Left kidney (tissue), 8 donors: ENCODE data around the gene NSUN2. TPM values are rescaled to one million over a fixed set of nuclear protein-coding genes. Genes with fewer than 3 reads are reported as not detected.
"Not testable (repeated sequence)": the region's sequence is repeated elsewhere in the genome, so short reads cannot be mapped to it uniquely, and the experiment has no call there.

ENCODE experiments used
- DNase-seq: peaks from one replicate; pipeline ENCODE4 v3.0.0-alpha.2; 2013
- long read RNA-seq, 8 donors: transcript quantifications; one replicate each; lab custom pipeline, GENCODE V29; 2026
- polyA plus RNA-seq: library from polyadenylated mRNA; unstranded; fragments of 120-200 nt; gene quantifications from one replicate; pipeline ENCODE4 v1.2.1, GENCODE V29; 2013; ENCODE audit not compliant: insufficient read length

NSUN2 gene
- 65.2 TPM for polyA plus RNA-seq
- long read RNA-seq, donor 1, transcript NSUN2-201 (19 exons, 3,303 nt) = major isoform, 8 of 12 reads
- long read RNA-seq, donor 1, partial matches to known transcripts = 0 of 12 reads
- long read RNA-seq, donor 1, other reads (novel, unspliced or antisense) = 0 of 12 reads
- long read RNA-seq, donor 2, partial matches to known transcripts = 0 of 2 reads
- long read RNA-seq, donor 2, other reads (novel, unspliced or antisense) = 0 of 2 reads
- long read RNA-seq, donor 3, transcript NSUN2-201 (19 exons, 3,303 nt) = major isoform, 5 of 7 reads
- long read RNA-seq, donor 3, partial matches to known transcripts = 0 of 7 reads
- long read RNA-seq, donor 3, other reads (novel, unspliced or antisense) = 0 of 7 reads
- long read RNA-seq, donor 4 = 0 reads
- long read RNA-seq, donor 5, transcript NSUN2-201 (19 exons, 3,303 nt) = major isoform, 5 of 6 reads
- long read RNA-seq, donor 5, partial matches to known transcripts = 0 of 6 reads
- long read RNA-seq, donor 5, other reads (novel, unspliced or antisense) = 0 of 6 reads
- long read RNA-seq, donor 6, transcript NSUN2-201 (19 exons, 3,303 nt) = major isoform, 6 of 7 reads
- long read RNA-seq, donor 6, partial matches to known transcripts = 0 of 7 reads
- long read RNA-seq, donor 6, other reads (novel, unspliced or antisense) = 0 of 7 reads
- long read RNA-seq, donor 7, transcript NSUN2-201 (19 exons, 3,303 nt) = major isoform, 8 of 10 reads
- long read RNA-seq, donor 7, partial matches to known transcripts = 0 of 10 reads
- long read RNA-seq, donor 7, other reads (novel, unspliced or antisense) = 0 of 10 reads
- long read RNA-seq, donor 8, partial matches to known transcripts = 0 of 7 reads
- long read RNA-seq, donor 8, other reads (novel, unspliced or antisense) = 0 of 7 reads

DNA sequence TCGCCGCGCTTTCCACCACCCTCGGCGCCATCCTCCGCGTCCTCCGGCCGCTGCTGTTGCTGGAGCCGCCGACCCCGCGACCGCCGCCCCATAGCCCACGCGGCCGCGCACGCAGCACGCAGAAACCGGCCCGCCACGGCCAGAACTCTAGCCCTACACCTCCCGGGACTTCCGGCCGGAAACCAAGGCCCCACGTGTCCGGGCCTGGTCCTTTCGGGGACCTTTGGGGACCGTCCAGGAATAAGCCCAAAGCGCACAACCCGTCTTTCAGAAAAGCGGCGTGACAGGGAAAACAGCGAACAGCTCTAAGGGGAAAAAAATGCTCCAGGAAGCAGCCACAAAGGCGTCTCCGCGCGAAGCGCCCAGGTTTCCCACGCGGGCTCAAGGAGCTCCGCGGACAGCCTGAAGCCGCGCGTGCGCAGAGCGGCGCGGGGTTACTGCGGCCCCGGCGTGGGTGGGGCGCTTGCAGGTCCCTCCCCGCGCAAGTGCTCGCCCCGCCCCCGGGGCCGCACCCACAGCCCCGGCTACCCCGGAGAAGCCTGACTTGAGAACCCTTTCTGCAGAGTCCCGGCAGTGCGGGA is at the start of gene NSUN2, which contains the start of gene SRD5A1:
TSS of gene NSUN2 (minus strand) at position 157 of the 581 bp plus-strand sequence. CDS start at position 92, 65 bp downstream.
TSS of gene SRD5A1 (plus strand) at position 553 of the 581 bp plus-strand sequence. CDS start 137 bp downstream, outside the sequence.
- DNase-seq = peak; percentile 87

DNA sequence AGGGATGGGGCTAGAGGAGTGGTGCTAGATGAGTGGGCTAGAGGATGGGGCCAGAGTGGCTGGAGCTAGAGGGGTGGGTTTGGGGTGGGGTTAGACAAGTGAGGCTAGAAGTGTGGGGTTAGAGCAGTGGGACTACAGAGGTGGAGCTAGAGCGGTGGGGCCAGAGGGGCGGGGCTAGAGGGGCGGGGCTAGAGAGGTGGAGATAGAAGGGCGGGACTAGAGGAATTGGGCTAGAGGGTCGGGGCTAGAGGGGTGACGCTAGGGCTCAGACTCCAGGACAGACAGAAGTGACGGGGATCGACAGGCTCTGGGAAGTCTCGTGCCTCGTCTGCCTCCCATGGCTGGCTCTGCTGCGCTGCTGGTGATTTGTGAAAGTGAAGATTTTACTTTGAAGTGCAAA is 49.4 kb upstream of the NSUN2 start:
- no peak for DNase-seq

DNA sequence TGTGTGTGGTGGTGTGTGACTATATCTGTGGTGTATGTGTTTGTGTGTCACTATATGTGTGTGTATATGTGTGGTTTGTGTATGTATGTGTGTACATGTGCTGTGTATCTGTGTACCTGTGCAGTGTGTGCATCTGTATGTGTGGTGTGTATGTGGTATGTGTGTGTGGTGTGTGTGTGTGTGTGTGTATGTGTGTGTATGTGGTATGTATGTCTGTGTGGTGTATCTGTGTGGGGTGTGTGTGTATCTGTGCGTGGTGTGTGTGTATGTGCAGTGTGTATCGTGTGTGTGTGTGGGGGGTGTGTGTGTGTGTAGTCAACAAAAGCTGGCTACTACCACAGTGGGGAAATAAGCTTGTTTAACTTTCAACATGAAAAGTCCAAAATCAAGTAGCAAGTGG is 48.8 kb upstream of the NSUN2 start:
- no peak for DNase-seq

DNA sequence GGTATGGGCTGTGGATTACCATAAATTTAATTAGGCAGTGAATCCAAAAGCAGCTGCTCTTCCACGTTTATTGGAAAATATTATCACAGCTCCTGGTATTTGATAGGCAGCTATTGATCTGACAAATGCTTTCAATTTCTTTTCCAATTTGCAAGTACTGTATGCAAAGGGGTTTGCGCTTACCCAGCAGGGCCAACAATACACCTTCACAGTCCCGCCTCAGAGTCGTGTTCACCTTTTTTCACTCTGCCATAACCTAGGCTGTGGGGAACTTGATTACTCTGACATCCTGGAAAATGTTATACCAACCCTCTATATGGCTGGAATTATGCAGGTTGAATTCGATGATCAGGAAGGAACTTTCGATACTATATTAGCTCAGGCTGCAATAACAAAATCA is 48.1 kb upstream of the NSUN2 start:
- no peak for DNase-seq

DNA sequence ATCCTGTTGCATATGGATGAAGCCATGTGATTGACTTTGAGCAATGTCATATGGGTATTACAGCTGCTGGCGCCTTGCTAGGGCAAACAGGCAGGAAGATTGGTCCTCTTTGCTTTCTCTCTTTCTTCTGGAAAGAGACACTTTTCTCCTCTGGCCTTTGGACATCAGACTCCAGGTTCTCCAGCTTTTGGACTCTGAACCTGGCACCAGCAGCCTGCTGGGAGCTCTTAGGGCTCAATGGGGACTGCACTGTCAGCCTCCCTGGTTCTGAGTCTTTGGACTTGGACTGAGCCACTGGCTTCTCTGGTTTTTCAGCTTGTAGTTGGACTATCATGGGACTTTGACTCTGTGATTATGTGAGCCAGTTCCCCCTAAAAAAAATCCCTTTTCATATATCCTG is 45.5 kb upstream of the NSUN2 start:
- DNase-seq = no peak

DNA sequence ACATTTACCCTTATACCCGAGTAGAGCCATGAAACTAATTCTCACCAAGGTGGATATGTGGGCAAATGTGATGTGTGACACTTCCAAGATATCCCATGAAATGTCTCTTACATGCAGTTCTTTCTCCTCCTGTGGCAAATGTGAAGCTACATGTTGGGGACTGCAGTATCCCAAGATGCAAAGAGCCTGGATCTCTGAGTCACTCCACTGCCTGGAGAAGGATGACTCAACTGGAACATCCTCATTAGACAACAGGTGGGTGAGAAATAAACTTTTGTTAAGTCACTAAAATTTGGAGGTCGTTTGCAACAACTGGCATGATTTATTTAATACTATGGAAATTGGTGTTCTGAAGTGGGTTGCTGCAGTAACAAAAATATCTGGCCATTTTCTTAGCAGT is 43.9 kb upstream of the NSUN2 start:
- DNase-seq = no peak

DNA sequence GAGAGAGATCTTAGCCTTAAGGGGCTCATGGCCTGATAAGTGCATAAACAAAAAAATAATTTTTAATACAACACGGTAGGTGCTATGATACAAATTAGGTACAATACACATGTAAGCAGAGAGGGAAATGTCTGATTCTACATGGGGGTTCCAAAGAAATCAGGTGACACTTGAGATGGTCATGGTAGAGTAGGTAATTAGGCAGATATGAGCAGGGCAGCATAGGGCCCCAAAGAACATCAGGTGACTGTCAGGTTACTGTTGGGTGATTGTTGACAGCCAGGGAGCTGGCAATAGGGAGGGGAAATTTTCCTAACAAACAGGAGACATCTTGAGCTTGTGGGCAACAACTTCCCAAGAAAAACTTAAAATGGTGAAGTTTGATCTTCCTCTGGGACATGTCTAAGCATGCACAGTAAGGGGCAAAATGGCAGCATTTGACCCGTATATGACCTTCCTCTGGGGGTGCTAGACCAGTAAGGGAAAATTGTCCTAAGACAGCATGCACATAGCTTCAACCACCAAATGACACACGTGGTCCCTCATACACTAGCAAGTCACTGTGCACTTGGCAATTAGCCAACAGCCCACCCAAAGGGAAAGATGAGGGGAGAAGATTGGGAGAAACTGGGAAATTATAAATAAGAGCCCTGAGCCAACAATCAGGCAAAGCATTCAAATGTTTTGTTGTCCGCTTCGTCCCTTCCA is 43.1 kb upstream of the NSUN2 start:
- DNase-seq = no peak

DNA sequence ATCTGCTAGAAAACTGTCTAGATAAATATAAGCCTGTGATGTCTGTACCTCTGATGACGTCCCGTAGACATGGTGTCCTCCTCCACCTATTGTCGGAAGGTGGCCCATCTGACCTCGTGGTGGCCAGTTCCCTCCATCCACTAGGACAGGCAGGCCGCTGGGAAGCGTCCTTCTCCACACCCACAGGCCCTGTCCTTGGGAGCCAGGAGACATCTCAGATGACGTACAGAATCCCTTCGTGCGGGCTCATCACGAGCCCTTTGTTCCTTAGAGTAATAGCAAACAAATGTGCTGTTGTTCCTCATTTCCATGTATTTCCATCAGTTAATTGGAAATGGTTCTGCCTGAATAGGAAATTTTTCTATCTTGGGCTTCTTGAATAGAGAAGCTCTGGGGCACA is 42.0 kb upstream of the NSUN2 start:
- DNase-seq = no peak

DNA sequence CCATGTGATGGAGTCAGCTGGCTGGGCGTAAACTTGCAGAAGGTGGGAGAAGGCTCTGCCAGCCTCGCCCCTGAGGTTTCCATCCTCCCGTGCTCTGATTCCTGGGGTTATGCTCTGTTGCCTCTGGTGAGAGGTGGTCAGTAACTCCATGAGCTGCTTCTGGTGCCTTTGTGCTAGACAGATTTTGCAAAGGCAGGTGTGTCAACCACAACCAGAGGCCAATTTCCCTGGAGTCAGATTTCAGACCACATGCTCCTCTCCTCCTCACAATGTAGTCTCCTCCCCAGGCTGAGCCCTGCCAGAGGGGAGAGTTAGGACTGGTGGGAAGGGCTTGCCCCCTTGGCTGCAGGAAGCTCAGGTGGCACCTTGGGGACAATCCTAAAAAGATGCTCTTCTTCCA is 41.6 kb upstream of the NSUN2 start:
- no peak for DNase-seq

DNA sequence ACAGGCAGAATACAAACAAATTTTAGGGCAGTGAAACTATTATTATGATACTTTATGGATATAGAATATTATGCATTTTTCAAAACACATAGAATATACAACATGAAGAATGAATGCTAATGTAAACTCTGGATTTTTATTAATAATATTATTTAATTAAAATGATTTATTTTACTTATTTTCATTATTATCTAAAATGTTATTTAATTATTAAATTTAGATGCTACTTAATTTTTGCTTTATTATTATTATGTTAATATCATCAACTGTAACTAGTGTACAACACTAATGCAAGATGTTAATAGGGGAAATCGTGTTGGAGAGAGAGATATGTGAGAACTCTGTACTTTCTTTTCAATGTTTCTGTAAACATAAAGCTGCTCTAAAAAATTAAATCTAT is 41.1 kb upstream of the NSUN2 start:
- no peak for DNase-seq

DNA sequence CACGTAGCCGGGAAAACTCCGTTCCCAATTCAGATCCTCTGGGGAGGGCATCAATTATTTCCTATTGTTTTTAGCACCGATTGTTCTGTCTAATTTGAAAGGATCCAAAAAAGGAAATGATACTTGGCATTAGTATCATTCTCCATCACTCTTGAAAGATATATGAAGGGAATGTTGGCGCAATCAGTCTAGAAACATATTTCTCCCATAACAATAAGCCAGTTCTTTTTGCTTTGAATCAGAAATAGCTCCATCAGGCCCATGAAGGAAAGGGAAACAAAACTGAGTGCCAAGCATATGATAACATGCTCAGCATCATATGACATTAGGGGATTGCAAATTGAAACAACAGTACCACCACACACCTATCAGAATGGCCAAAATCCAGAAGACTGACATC is 40.2 kb upstream of the NSUN2 start:
- DNase-seq = no peak

DNA sequence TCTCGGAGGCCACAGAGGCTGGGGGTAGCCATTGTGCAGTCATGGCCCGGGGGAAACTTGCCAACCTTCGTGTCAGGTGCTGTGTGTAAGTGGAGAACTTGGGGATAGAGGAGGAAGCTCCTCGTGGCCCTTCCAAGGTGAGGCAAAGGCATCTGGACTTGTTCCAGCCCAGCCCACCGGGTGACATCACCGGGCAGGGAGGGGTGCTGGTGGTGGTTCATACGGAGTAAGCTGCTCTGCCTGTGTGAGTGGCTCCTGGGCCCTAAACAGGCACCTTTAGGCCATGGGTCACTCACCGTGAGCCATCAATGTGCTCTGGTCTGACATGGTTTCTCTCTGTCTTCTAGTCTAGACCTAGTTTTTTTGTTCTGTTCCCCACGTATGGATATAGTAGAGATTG is 35.9 kb upstream of the NSUN2 start:
- DNase-seq = not testable (repeated sequence)

DNA sequence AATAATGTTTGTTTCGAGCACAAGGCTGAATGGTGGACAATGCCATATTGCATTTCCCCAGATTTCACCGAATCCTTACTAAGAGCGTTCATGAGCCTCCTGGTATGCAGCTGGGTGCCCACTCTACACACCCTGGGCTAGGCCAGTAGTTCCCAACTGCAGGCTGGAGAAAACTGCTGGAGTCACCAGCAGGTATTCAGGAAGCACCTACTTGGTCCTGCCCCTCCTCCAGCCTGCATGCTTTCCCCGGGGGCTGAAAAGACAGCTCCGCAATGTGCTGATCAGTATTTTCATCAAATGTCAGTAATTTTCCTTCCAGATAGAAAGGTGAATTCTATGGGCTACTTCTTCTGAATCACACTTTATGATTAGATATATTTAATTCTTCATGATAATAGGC is 34.8 kb upstream of the NSUN2 start:
- no peak for DNase-seq

DNA sequence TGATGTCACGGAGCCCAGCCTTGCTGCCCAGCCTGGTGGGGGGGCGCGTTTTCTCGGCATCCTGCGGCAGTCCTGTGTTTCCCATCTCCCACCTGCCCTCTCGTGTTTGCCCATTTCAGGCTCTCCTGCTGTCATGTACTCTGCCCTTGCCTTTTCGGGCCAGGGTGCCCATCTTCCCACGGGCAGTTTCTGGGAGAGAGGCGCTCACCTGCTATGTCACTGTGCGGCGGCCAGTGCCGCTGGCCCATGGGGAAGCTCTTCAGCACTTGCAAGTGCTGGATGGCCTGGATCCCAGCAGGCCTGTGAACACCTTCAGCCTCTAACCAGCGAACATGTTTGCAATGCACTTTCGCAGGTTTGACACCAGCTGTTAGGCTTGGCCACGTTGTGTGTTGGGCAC is 33.9 kb upstream of the NSUN2 start:
- no peak for DNase-seq

DNA sequence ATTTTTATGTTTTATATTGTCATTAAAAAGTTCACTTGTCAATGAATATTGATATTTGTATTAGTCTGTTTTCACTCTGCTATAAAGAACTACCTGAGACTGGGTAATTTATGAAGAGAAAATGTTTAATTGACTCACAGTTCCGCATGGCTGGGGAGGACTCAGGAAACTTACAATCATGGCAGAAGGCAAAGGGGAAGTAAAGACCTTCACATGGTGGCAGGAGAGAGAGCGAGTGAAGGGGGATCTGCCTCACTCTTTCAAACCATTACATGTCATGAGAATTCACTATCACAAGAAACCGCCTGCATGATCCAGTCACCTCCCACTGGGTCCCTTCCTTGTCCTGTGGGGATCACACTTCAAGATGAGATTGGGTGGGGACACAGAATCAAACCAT is 27.8 kb upstream of the NSUN2 start:
- DNase-seq = no peak

DNA sequence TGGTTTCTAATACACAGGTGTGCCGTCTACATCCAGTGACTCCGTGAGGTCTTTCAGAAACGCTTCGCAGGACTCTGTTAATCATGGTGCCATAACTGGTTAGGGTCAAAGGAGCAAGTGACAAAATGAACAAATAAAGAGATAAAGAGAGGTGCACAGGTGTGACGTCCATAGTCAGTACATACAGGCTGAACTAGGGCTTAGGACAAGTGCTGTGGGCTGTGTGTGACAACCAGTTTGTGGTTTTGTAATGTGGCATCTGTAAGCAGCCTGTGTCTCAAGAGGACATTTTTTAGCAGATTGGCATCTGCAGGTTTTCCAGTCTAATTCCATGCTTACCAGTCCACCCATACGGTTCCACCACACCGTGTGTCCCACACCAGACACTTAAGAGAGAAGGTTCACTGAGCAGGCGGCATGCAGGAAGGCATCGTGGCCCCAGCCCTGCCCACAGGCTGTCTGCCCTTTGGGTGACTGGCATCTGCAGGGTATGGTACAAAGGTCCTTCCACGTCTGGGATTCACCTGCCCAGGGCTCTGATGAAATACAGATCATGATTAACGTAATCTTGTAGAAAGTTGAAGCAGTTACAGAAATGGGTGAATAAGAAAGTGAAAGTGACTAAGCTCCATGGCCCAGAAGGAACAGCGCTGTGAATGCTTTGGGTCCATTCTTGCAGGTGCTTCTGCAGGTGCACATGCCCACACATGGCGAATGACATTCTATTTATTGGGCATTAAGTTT is 27.3 kb upstream of the NSUN2 start:
- no peak for DNase-seq

DNA sequence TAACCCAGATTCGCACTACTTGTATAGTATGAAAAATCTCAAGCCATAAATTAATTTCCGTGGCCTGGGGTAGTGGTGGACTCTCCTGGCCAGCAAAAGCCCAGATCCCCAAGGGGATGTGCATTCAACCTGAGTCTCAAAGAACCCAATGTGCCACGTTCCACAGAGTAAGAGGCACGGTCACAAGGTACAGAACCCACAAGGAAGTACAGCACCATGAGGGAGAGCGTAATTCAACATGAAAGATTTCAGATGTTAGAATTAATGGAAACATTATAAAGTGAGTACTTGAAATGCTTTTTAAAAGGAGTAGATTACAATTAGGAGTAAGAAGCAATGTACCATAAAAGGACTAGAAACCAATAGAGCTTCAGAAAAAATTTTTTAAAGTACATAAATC is 23.8 kb upstream of the NSUN2 start:
- DNase-seq = no peak

DNA sequence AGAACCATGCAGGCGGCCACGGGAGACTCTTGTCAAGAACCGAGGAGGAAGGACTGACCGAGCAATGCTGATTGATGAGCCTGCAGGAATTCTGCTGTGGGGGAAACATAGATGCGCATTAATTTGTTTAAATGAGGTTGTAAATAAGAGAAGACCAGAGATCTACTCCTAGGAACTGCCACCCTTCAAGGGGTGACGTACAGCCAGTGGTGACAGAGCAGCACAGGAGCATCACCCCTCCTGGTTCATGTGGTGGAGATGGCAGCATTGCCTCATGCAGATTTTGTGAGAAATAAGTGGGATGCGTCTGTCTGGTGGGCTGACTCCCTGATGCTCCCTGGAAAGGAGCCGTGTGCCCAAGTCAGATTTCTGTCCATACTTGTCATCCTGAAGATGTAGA is 22.6 kb upstream of the NSUN2 start:
- DNase-seq = no peak

DNA sequence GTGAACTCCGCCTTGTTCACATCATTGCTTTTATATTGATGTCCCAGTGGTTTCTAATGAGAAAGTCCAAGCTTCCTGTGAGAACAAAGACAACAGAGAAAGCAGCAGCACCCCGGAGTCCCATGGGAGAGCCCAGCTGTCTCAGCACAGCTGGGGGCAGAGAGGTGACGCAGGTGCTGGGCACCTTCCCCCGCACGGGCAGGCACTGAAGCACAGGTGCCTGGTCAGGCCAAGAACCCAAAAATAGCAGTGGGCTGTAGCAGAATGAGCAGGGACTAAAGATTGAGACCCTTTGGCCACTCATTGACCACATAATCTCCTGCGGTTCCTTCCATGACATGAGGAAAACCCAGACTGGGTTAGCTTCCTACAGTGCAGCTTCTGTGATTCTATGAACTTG is 19.2 kb upstream of the NSUN2 start:
- DNase-seq = no peak

DNA sequence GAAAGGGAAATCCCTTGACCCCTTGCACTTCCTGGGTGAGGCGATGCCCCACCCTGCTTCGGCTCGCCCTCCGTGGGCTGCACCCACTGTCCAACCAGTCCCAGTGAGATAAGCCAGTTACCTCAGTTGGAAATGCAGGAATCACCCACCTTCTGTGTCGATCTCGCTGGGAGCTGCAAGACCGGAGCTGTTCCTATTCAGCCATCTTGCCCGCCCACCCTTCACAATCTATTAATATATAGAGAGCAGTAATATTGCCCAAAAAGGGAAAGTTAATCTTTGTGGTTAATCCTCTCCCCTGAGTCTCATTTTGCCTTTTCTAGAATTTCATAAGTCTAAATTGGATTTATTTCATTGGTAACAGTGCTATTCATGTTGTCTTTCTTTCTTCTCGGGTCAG is 16.8 kb upstream of the NSUN2 start:
- DNase-seq = no peak

DNA sequence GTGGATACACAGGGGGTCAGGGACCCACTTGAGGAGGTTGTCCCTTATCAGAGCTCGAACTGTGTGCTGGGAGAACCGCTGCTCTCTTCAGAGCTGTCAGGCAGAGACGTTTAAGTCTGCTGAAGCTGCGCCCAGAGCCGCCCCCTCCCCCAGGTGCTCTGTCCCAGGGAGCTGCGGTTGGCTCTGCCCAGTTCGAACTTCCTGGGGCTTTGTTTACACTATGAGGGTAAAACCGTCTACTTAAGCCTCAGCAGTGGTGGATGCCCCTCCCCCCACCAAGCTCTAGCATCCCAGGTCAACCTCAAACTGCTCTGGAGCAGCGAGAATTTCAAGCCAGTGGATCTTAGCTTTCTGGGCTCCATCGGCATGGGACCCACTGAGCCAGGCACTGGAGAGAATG is 16.3 kb upstream of the NSUN2 start:
- no peak for DNase-seq
